HG03342 (cell line): ENCODE measurements around the gene ADD3.

Experiments
- ATAC-seq: cut with Tn5 transposase; IDR thresholded peaks from one replicate; pipeline ENCODE4 v1.9.1; 2021; ENCODE audit warnings: mild to moderate bottlenecking, moderate library complexity; ENCODE audit not compliant: unreplicated experiment

ADD3 gene

GRCh38 chr10:110171032-110171431 lies 163.2 kb downstream of the ADD3 start:
- ATAC-seq = no peak

DNA sequence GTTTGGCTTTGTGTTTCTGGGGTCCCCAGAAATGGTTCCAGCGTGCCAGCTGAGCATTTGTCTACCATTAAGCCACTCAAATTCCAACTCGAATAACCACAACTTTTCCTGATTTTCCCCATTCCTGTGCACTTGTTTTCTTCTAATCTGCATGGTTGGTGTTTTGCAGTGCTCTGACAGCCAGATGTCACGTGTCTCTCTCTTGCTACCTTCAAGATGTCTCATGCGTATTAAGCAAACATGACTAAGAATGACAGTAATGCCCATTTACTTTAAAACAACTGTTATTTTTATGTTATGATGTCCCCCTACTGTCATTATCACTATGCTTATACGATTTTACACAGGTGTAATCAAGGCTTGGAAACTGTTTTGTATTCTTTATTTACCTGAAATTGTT lies 164.4 kb downstream of the ADD3 start:
- no peak for ATAC-seq

DNA sequence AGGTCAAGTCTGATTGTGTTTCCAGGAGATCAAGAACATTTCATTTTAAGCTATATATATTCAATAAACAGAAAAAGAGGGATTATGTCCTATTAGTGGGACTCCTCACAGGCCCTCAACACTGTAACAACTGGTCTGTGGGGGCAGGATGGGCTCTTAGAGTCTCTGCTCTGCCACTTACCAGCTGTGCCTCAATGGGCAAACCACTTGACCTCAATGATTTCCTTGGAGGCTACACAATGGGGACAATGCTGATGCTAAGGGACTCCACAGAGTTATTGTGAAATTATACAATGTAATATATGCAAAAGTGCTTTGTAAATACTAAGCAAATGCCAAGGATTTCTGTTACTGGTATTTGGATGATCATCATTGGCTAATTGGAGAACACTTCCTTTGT lies 166.4 kb downstream of the ADD3 start:
- ATAC-seq = no peak

- ATAC-seq = no peak
Measured at GRCh38 chr10:110174816-110175215, 167.0 kb downstream of the ADD3 start.

GRCh38 chr10:110175406-110175805 lies 167.6 kb downstream of the ADD3 start:
- ATAC-seq = no peak

GRCh38 chr10:110176141-110177030 lies 168.6 kb downstream of the ADD3 start:
- no peak for ATAC-seq

- no peak for ATAC-seq
Measured at GRCh38 chr10:110179220-110179619, 171.4 kb downstream of the ADD3 start.

GRCh38 chr10:110181451-110181850 lies 173.7 kb downstream of the ADD3 start:
- ATAC-seq = no peak

DNA sequence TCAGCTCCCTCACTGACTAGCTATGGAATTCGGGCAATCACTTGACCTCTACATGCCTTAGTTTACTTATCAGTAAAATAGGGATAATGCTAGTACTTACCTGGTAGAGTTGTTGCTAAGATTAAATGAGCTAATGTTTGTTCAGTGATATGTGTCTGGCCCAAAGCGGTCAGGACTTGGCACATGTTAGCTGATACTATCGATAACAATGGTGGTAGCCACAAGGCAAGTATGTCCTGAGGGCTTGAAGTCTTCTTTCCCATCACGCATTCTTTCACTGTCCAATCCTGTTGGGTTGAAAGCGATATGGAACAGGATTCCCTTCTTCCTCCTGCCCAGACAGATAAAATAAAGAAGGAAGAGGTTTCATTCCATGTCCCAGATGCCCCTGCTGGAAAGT lies 174.1 kb downstream of the ADD3 start:
- no peak for ATAC-seq

GRCh38 chr10:110184398-110184797 lies 176.6 kb downstream of the ADD3 start:
- no peak for ATAC-seq
